ENCODE measurements around the gene ST6GAL1. TPM values are rescaled to one million over a fixed set of nuclear protein-coding genes. Genes with fewer than 3 reads are reported as not detected.

ST6GAL1 gene
- total and polyA plus RNA-seq, 8 donors = 3.8 to 31.0 (median 13.5) TPM

DNA sequence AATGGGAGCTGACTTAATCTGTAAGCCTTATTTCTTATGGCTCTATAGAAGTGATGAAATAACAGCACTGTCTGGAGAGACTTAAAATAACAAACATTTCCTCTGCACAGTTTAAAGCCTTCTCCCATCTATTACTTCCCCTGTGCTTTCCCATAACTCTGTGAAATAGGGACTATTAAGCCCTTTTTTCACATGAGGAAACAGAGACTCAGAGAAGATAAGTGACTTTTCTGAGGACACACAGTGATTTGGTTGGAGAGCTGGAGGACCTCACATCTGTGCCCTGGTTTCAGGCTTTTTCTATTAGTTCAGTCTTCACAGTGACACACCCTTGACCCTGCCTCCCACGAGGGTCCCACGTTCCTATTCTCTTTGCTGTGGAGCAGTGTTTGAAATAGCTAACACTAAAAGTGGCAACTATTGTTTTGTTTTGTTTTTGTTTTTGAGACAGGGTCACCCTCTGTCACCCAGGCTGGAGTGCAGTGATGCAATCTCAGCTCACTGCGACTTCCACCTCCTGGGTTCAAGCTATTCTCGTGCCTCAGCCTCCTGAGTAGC lies 82.9 kb downstream of the ST6GAL1 start:
- Histone ChIP-seq H3K27me3 (no peaks in the 10 kb centered on the region), H3K4me1 (peaks cover 4 to 47% (median 9%) of the 10 kb centered on the region in 4 donors), H3K36me3 (no peaks in the 10 kb centered on the region), H3K27ac (peak overlapping the region in 2 of 5 donors; percentile 59 to 66), H3K9me3 (no peaks in the 10 kb centered on the region), H3K4me3 (no peak overlapping the region)
- DNase-seq = no peak
- 81 to 89% (median 85%) methylated on average over 4 of the region's 4 CpGs for WGBS, 5 donors
- intact Hi-C loops (cut with DNase I; ENCODE audit: low total_unique reads) = no loop called here
- TF ChIP-seq, protein P1, sequence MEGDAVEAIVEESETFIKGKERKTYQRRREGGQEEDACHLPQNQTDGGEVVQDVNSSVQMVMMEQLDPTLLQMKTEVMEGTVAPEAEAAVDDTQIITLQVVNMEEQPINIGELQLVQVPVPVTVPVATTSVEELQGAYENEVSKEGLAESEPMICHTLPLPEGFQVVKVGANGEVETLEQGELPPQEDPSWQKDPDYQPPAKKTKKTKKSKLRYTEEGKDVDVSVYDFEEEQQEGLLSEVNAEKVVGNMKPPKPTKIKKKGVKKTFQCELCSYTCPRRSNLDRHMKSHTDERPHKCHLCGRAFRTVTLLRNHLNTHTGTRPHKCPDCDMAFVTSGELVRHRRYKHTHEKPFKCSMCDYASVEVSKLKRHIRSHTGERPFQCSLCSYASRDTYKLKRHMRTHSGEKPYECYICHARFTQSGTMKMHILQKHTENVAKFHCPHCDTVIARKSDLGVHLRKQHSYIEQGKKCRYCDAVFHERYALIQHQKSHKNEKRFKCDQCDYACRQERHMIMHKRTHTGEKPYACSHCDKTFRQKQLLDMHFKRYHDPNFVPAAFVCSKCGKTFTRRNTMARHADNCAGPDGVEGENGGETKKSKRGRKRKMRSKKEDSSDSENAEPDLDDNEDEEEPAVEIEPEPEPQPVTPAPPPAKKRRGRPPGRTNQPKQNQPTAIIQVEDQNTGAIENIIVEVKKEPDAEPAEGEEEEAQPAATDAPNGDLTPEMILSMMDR (IDR thresholded peaks at IDR 0.05) = no peak
- TF ChIP-seq POLR2A (IDR thresholded peaks at IDR 0.05) (no peak), EP300 (IDR thresholded peaks at IDR 0.05) (no peak), POLR2AphosphoS5 (IDR thresholded peaks at IDR 0.05) (no peak)

DNA sequence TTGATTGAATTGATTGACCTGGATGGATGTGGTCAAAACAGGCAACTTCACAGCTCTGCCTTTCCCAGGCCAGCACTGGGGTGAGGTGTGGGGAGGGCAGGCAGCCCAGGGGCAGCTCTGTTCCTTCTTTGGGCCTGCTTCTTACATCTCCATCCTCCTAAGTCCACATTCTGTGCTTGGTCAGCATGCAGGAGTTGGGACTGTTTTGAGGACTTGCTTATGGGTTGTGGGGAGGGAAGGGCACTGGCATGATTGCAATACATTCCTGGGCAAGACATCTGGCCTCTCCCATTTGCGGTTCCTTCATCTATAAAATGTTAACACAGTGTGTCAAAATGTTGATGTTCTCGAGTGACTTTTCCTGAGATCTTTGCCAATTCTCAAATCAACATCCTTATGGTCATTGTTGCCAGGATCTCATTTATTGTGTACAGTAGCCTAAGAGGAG lies 84.1 kb downstream of the ST6GAL1 start:
- WGBS, 5 donors = 15 to 40% (median 29%) methylated on average over 2 of the region's 2 CpGs
- Histone ChIP-seq H3K9me3 (no peaks in the 10 kb centered on the region), H3K4me1 (peaks cover 4 to 47% (median 9%) of the 10 kb centered on the region in 4 donors), H3K27me3 (no peaks in the 10 kb centered on the region), H3K4me3 (no peak overlapping the region), H3K27ac (peak overlapping the region in 2 of 5 donors; percentile 35 to 59), H3K36me3 (no peaks in the 10 kb centered on the region)
- DNase-seq = no peak
- no peak for TF ChIP-seq POLR2A (IDR thresholded peaks at IDR 0.05)
- TF ChIP-seq POLR2AphosphoS5 (IDR thresholded peaks at IDR 0.05) = no peak
- no peak for TF ChIP-seq EP300 (IDR thresholded peaks at IDR 0.05)
- TF ChIP-seq, protein P1 (IDR thresholded peaks at IDR 0.05) = no peak
- intact Hi-C loops (cut with DNase I; ENCODE audit: low total_unique reads) = no loop called here

GRCh38 chr3:187015903-187016638 lies 85.7 kb downstream of the ST6GAL1 start:
- Histone ChIP-seq H3K27me3 (no peaks in the 10 kb centered on the region), H3K27ac (no peak overlapping the region), H3K36me3 (no peaks in the 10 kb centered on the region), H3K9me3 (no peaks in the 10 kb centered on the region), H3K4me3 (no peak overlapping the region), H3K4me1 (peaks cover 4 to 52% (median 9%) of the 10 kb centered on the region in 4 donors)
- WGBS, 5 donors = 81 to 86% (median 85%) methylated on average over 14 of the region's 14 CpGs
- DNase-seq = no peak
- intact Hi-C loops (cut with DNase I; ENCODE audit: low total_unique reads) = no loop called here
- TF ChIP-seq POLR2A (IDR thresholded peaks at IDR 0.05) = no peak
- TF ChIP-seq, protein P1 (IDR thresholded peaks at IDR 0.05) = no peak
- no peak for TF ChIP-seq POLR2AphosphoS5 (IDR thresholded peaks at IDR 0.05)
- no peak for TF ChIP-seq EP300 (IDR thresholded peaks at IDR 0.05)

DNA sequence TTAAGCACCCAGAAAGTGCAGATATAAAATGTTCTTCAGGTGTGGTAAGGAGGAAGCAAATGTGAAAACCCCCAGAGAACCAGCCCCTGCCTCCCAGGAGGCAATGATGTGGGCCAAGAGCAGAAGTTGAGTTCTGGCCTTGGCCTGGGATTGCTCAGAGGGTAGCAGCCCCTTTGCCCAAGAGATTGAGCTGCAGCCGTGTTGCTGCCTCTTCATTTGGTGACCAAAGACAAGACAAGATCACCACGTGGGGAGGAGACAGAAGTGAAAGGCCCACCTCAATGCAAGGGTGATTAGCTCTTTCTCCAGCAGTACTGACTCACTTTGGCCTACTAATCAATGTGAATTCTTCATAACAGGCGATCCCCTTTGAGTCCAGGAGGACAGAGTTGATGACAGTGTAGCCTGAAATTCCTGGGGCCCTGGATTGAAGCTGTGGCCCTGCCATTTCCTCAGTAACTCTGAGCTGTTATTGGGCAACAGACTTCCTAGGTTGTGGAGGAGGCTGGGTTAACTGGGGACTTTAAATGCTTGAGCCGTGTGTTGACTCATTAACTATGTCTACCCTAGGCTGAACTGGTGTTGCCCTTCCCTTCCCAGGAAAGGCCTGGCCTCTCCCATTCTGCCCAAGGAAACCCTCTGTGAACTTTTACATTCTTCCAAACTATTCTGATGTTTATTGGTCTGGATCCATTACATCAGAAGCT lies 86.5 kb downstream of the ST6GAL1 start:
- WGBS, 5 donors = 64 to 88% (median 81%) methylated on average over 4 of the region's 4 CpGs
- Histone ChIP-seq H3K9me3 (no peaks in the 10 kb centered on the region), H3K4me1 (peaks cover 4 to 52% (median 9%) of the 10 kb centered on the region in 4 donors), H3K27ac (no peak overlapping the region), H3K36me3 (no peaks in the 10 kb centered on the region), H3K4me3 (no peak overlapping the region), H3K27me3 (no peaks in the 10 kb centered on the region)
- TF ChIP-seq EP300 (IDR thresholded peaks at IDR 0.05) (no peak), POLR2AphosphoS5 (IDR thresholded peaks at IDR 0.05) (no peak), POLR2A (IDR thresholded peaks at IDR 0.05) (no peak)
- TF ChIP-seq, protein P1 (IDR thresholded peaks at IDR 0.05) = no peak
- DNase-seq = no peak
- intact Hi-C loops (cut with DNase I; ENCODE audit: low total_unique reads) = no loop called here

All from stomach (tissue), 9 donors.